Body of pancreas (tissue), 4 donors: ENCODE measurements around the gene GNL3.

Experiments used
- POLR2A ChIP-seq, 3 donors: fragments of 450-650 bp; IDR thresholded peaks; one replicate each; pipeline ENCODE4 v1.6.1; 2016; ENCODE audit warnings: antibody characterized with exemption in 3 of 3, mild to moderate bottlenecking in 2 of 3
- TF ChIP-seq, protein P1 (sequence below), 7 experiments: fragments of 450-650 bp in 4 of 7; fragments of 200-600 bp in 3 of 7; sonication (generic) in 3 of 7; IDR thresholded peaks; one replicate each; pipeline ENCODE4 v1.5.1; 2016 to 2019; ENCODE audit warnings: antibody characterized with exemption in 7 of 7

DNA sequence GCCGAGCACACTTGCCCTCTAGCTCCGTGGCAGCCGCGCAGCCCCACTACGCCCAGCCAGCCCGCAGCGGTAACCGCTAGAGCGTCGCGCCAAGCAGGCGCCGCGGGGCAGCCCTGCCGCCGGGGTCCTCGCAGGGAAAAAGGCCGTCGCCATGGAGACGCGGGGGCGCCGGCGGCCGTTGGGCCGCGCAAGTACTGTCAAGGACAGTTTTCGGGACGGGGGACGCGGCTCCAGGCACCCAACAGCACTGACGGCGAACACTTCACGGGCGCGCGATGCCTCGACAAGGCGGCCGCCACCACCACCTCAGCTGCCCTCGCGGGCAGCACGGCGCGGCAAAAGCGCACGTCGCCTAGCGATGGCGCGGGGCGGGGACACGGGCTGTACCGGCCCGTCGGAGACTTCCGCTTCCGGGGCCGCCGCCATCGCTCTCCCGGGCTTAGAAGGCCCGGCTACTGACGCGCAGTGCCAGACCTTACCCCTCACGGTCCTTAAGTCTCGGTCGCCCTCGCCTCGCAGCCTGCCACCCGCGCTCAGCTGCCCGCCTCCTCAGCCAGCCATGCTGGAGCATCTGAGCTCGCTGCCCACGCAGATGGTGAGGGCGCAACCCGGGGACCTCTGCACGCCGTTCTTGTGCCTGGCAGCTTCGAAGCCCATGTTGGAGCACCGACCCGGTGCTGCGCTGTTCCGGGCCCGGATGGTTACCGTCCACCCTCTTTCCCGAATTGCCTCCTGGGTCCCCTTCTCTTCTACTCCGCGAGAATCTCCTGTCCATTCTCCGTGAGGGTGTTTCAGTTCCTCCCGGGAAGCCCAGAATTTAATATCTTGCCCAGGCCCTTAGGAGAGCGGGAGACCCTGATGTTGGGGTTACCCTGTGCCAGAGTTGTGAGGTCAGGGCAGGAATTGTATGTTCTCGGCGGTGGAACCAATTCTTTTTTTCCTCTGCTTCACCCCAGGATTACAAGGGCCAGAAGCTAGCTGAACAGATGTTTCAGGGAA, 20.2 kb downstream of the GNL3 start, which contains the start of the genes GLT8D1 and SPCS1:
- TF ChIP-seq, protein P1, sequence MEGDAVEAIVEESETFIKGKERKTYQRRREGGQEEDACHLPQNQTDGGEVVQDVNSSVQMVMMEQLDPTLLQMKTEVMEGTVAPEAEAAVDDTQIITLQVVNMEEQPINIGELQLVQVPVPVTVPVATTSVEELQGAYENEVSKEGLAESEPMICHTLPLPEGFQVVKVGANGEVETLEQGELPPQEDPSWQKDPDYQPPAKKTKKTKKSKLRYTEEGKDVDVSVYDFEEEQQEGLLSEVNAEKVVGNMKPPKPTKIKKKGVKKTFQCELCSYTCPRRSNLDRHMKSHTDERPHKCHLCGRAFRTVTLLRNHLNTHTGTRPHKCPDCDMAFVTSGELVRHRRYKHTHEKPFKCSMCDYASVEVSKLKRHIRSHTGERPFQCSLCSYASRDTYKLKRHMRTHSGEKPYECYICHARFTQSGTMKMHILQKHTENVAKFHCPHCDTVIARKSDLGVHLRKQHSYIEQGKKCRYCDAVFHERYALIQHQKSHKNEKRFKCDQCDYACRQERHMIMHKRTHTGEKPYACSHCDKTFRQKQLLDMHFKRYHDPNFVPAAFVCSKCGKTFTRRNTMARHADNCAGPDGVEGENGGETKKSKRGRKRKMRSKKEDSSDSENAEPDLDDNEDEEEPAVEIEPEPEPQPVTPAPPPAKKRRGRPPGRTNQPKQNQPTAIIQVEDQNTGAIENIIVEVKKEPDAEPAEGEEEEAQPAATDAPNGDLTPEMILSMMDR (IDR thresholded peaks at IDR 0.05) = no peak
- peak; percentile 48 to 81 (median 78) for TF ChIP-seq POLR2A (IDR thresholded peaks at IDR 0.05)
